ENCODE results near the gene ZNF738.
A peak's percentile ranks its signal among the peaks of the same experiment; 100 is the strongest.

ZNF738 gene

GRCh38 chr19:21396893-21397572, 38.2 kb downstream of the ZNF738 start, which contains the start of gene ZNF493:
TSS of gene ZNF493 (plus strand) at chr19:21397133. CDS start at chr19:21397238, 105 bp downstream.
- peak within 1 kb of the TSS; percentile 96 for H3K9ac ChIP-seq (ENCODE audit: low read length)
- H3K79me2 ChIP-seq (ENCODE audit: control insufficient read depth, insufficient read depth, low read length): peaks cover 12% of the 10 kb centered on the region
- DNase-seq: peak; percentile 99
- no peak within 1 kb of the TSS for H4K5ac ChIP-seq (ENCODE audit: low read length)
- peak within 1 kb of the TSS; percentile 36 for H3K4me2 ChIP-seq (ENCODE audit: low read length)
- no peak within 1 kb of the TSS for H3K23ac ChIP-seq (ENCODE audit: low read length)
- no peaks in the 10 kb centered on the region for H3K27me3 ChIP-seq (ENCODE audit: insufficient read depth, low read length, poor library complexity)
- no peak within 1 kb of the TSS for H2AK5ac ChIP-seq (ENCODE audit: low read length)
- no peak within 1 kb of the TSS for H4K8ac ChIP-seq (ENCODE audit: low read depth, low read length)
- H2BK120ac ChIP-seq (ENCODE audit: low read depth, low read length): no peak within 1 kb of the TSS
- H3K4ac ChIP-seq (ENCODE audit: low read depth, low read length): no peak within 1 kb of the TSS
- no peak within 1 kb of the TSS for H3K27ac ChIP-seq (ENCODE audit: low read depth, low read length)
- H2BK15ac ChIP-seq (replicated peaks; ENCODE audit: low read depth): no peak within 1 kb of the TSS
- H2BK5ac ChIP-seq (ENCODE audit: low read length): no peak within 1 kb of the TSS
- WGBS (ENCODE audit: extremely low coverage, insufficient coverage, low lambda C conversion rate): no CpG with 5 or more reads among the region's 31 CpGs
- H3K4me3 ChIP-seq (ENCODE audit: low read length): peak within 1 kb of the TSS; percentile 94
- no peaks in the 10 kb centered on the region for H3K36me3 ChIP-seq (ENCODE audit: control insufficient read depth, insufficient read depth, low read length)
- peaks cover 4% of the 10 kb centered on the region for H3K79me1 ChIP-seq (ENCODE audit: low read length)
- no peak within 1 kb of the TSS for H3K18ac ChIP-seq (ENCODE audit: low read length)
- peaks cover 2% of the 10 kb centered on the region for H3K4me1 ChIP-seq (ENCODE audit: control insufficient read depth, low read depth, low read length)
- H3K56ac ChIP-seq (ENCODE audit: low read length): peak within 1 kb of the TSS; percentile 99

GRCh38 chr19:21398851-21399250, 40.1 kb downstream of the ZNF738 start:
- Histone ChIP-seq H3K36me3 (ENCODE audit: control insufficient read depth, insufficient read depth, low read length) (no peaks in the 10 kb centered on the region), H3K23ac (ENCODE audit: low read length) (no peak overlapping the region), H4K5ac (ENCODE audit: low read length) (no peak overlapping the region), H3K56ac (ENCODE audit: low read length) (no peak overlapping the region), H3K4me1 (ENCODE audit: control insufficient read depth, low read depth, low read length) (peaks cover 2% of the 10 kb centered on the region), H2BK15ac (replicated peaks; ENCODE audit: low read depth) (no peak overlapping the region), H3K18ac (ENCODE audit: low read length) (no peak overlapping the region), H3K4ac (ENCODE audit: low read depth, low read length) (no peak overlapping the region), H4K8ac (ENCODE audit: low read depth, low read length) (no peak overlapping the region), H2BK120ac (ENCODE audit: low read depth, low read length) (no peak overlapping the region), H2BK5ac (ENCODE audit: low read length) (no peak overlapping the region), H3K79me1 (ENCODE audit: low read length) (peaks cover 4% of the 10 kb centered on the region), H3K27ac (ENCODE audit: low read depth, low read length) (no peak overlapping the region), H3K4me2 (ENCODE audit: low read length) (no peak overlapping the region), H3K27me3 (ENCODE audit: insufficient read depth, low read length, poor library complexity) (no peaks in the 10 kb centered on the region), H2AK5ac (ENCODE audit: low read length) (no peak overlapping the region), H3K4me3 (ENCODE audit: low read length) (no peak overlapping the region), H3K79me2 (ENCODE audit: control insufficient read depth, insufficient read depth, low read length) (peaks cover 12% of the 10 kb centered on the region), H3K9ac (ENCODE audit: low read length) (no peak overlapping the region)
- no peak for DNase-seq
- no CpG with 5 or more reads among the region's 5 CpGs for WGBS (ENCODE audit: extremely low coverage, insufficient coverage, low lambda C conversion rate)

GRCh38 chr19:21402303-21402985, 43.6 kb downstream of the ZNF738 start:
- H2BK15ac ChIP-seq (replicated peaks; ENCODE audit: low read depth): no peak overlapping the region
- no CpG with 5 or more reads among the region's 1 CpG for WGBS (ENCODE audit: extremely low coverage, insufficient coverage, low lambda C conversion rate)
- peaks cover 2% of the 10 kb centered on the region for H3K4me1 ChIP-seq (ENCODE audit: control insufficient read depth, low read depth, low read length)
- no peak overlapping the region for H2AK5ac ChIP-seq (ENCODE audit: low read length)
- no peak overlapping the region for H3K4me3 ChIP-seq (ENCODE audit: low read length)
- no peak overlapping the region for H3K4ac ChIP-seq (ENCODE audit: low read depth, low read length)
- H2BK5ac ChIP-seq (ENCODE audit: low read length): no peak overlapping the region
- H3K27ac ChIP-seq (ENCODE audit: low read depth, low read length): no peak overlapping the region
- no peak overlapping the region for H2BK120ac ChIP-seq (ENCODE audit: low read depth, low read length)
- no peak overlapping the region for H3K4me2 ChIP-seq (ENCODE audit: low read length)
- no peak overlapping the region for H3K56ac ChIP-seq (ENCODE audit: low read length)
- no peak for DNase-seq
- H3K79me2 ChIP-seq (ENCODE audit: control insufficient read depth, insufficient read depth, low read length): peaks cover 9% of the 10 kb centered on the region
- no peak overlapping the region for H3K18ac ChIP-seq (ENCODE audit: low read length)
- peaks cover 4% of the 10 kb centered on the region for H3K79me1 ChIP-seq (ENCODE audit: low read length)
- H3K36me3 ChIP-seq (ENCODE audit: control insufficient read depth, insufficient read depth, low read length): no peaks in the 10 kb centered on the region
- no peak overlapping the region for H3K9ac ChIP-seq (ENCODE audit: low read length)
- no peak overlapping the region for H4K8ac ChIP-seq (ENCODE audit: low read depth, low read length)
- H3K23ac ChIP-seq (ENCODE audit: low read length): no peak overlapping the region
- H3K27me3 ChIP-seq (ENCODE audit: insufficient read depth, low read length, poor library complexity): no peaks in the 10 kb centered on the region
- H4K5ac ChIP-seq (ENCODE audit: low read length): no peak overlapping the region

- no CpG with 5 or more reads among the region's 1 CpG for WGBS (ENCODE audit: extremely low coverage, insufficient coverage, low lambda C conversion rate)
Measured at GRCh38 chr19:21410166-21410565, 51.4 kb downstream of the ZNF738 start.

GRCh38 chr19:21422244-21422643, 63.4 kb downstream of the ZNF738 start:
- Histone ChIP-seq H3K4me3 (ENCODE audit: low read length) (peak overlapping the region; percentile 16), H3K27ac (ENCODE audit: low read depth, low read length) (no peak overlapping the region), H4K8ac (ENCODE audit: low read depth, low read length) (no peak overlapping the region), H2BK15ac (replicated peaks; ENCODE audit: low read depth) (no peak overlapping the region), H4K5ac (ENCODE audit: low read length) (no peak overlapping the region), H2BK5ac (ENCODE audit: low read length) (no peak overlapping the region), H2BK120ac (ENCODE audit: low read depth, low read length) (no peak overlapping the region), H3K4me1 (ENCODE audit: control insufficient read depth, low read depth, low read length) (no peaks in the 10 kb centered on the region), H3K9ac (ENCODE audit: low read length) (no peak overlapping the region), H3K23ac (ENCODE audit: low read length) (no peak overlapping the region), H3K18ac (ENCODE audit: low read length) (no peak overlapping the region), H3K36me3 (ENCODE audit: control insufficient read depth, insufficient read depth, low read length) (no peaks in the 10 kb centered on the region), H3K79me1 (ENCODE audit: low read length) (no peaks in the 10 kb centered on the region), H3K4me2 (ENCODE audit: low read length) (no peak overlapping the region), H2AK5ac (ENCODE audit: low read length) (no peak overlapping the region), H3K27me3 (ENCODE audit: insufficient read depth, low read length, poor library complexity) (no peaks in the 10 kb centered on the region), H3K79me2 (ENCODE audit: control insufficient read depth, insufficient read depth, low read length) (no peaks in the 10 kb centered on the region), H3K56ac (ENCODE audit: low read length) (no peak overlapping the region), H3K4ac (ENCODE audit: low read depth, low read length) (no peak overlapping the region)
- no peak for DNase-seq

More at GRCh38 chr19:21410166-21410565, 51.4 kb downstream of the ZNF738 start:
- no peak overlapping the region for H3K56ac ChIP-seq (ENCODE audit: low read length)
- H2BK5ac ChIP-seq (ENCODE audit: low read length): no peak overlapping the region
- H3K23ac ChIP-seq (ENCODE audit: low read length): no peak overlapping the region
- H3K36me3 ChIP-seq (ENCODE audit: control insufficient read depth, insufficient read depth, low read length): no peaks in the 10 kb centered on the region
- H2BK120ac ChIP-seq (ENCODE audit: low read depth, low read length): no peak overlapping the region
- H4K5ac ChIP-seq (ENCODE audit: low read length): no peak overlapping the region
- H3K18ac ChIP-seq (ENCODE audit: low read length): no peak overlapping the region
- no peaks in the 10 kb centered on the region for H3K27me3 ChIP-seq (ENCODE audit: insufficient read depth, low read length, poor library complexity)
- no peak overlapping the region for H3K4me3 ChIP-seq (ENCODE audit: low read length)
- no peak overlapping the region for H4K8ac ChIP-seq (ENCODE audit: low read depth, low read length)
- no peak overlapping the region for H3K4ac ChIP-seq (ENCODE audit: low read depth, low read length)
- H3K9ac ChIP-seq (ENCODE audit: low read length): no peak overlapping the region
- no peak for DNase-seq
- H3K79me2 ChIP-seq (ENCODE audit: control insufficient read depth, insufficient read depth, low read length): no peaks in the 10 kb centered on the region
- H2AK5ac ChIP-seq (ENCODE audit: low read length): no peak overlapping the region
- H3K4me2 ChIP-seq (ENCODE audit: low read length): no peak overlapping the region
- H3K79me1 ChIP-seq (ENCODE audit: low read length): no peaks in the 10 kb centered on the region
- H3K4me1 ChIP-seq (ENCODE audit: control insufficient read depth, low read depth, low read length): no peaks in the 10 kb centered on the region
- H3K27ac ChIP-seq (ENCODE audit: low read depth, low read length): no peak overlapping the region
- H2BK15ac ChIP-seq (replicated peaks; ENCODE audit: low read depth): no peak overlapping the region
